SK-N-SH treated with all-trans-retinoic acid at 6 μM for 48 hours (cell line): ENCODE measurements around the gene MORF4L1.

Experiments
- ARNTL ChIP-seq: fragments of 450-650 bp; formaldehyde crosslinking; IDR thresholded peaks from 2 replicates; pipeline ENCODE4 v1.5.0; 2020; ENCODE audit warnings: low read depth, mild to moderate bottlenecking, moderate library complexity, borderline replicate concordance
- BACH2 ChIP-seq: fragments of 250-450 bp; sonication (Bioruptor Pico); IDR thresholded peaks from 2 replicates; pipeline ENCODE4 v1.9.0; 2021; ENCODE audit warnings: mild to moderate bottlenecking, borderline replicate concordance
- ESRRG ChIP-seq: fragments of 250-450 bp; sonication (Bioruptor Pico); IDR thresholded peaks from 2 replicates; pipeline ENCODE4 v1.6.1; 2021; ENCODE audit warnings: mild to moderate bottlenecking
- SNAI2 ChIP-seq: fragments of 250-450 bp; sonication (Bioruptor Pico); IDR thresholded peaks from 2 replicates; pipeline ENCODE4 v1.5.0; 2020; ENCODE audit warnings: mild to moderate bottlenecking, moderate library complexity
- ZFP30 ChIP-seq: fragments of 450-650 bp; formaldehyde crosslinking; IDR thresholded peaks from 2 replicates; pipeline ENCODE4 v1.5.0; 2022; ENCODE audit warnings: mild to moderate bottlenecking, moderate library complexity
- ZNF565 ChIP-seq: fragments of 450-650 bp; formaldehyde crosslinking; conservative IDR thresholded peaks from 2 replicates; pipeline ENCODE4 v1.5.0; 2020; ENCODE audit warnings: low read depth, mild to moderate bottlenecking, moderate library complexity
- TF ChIP-seq, protein P1 (sequence below): fragments of 250-450 bp; sonication (Bioruptor Pico); IDR thresholded peaks from 2 replicates; pipeline ENCODE4 v1.8.0; 2020; ENCODE audit warnings: mild to moderate bottlenecking, moderate library complexity, borderline replicate concordance

GRCh38 chr15:78923015-78923414, 50.3 kb downstream of the MORF4L1 start:
- TF ChIP-seq ZNF565 (no peak), ESRRG (CRISPR knock-in tag) (no peak), BACH2 (CRISPR knock-in tag) (no peak), SNAI2 (CRISPR knock-in tag) (no peak), ZFP30 (CRISPR knock-in tag) (no peak), ARNTL (CRISPR knock-in tag) (no peak)
- TF ChIP-seq, protein P1, sequence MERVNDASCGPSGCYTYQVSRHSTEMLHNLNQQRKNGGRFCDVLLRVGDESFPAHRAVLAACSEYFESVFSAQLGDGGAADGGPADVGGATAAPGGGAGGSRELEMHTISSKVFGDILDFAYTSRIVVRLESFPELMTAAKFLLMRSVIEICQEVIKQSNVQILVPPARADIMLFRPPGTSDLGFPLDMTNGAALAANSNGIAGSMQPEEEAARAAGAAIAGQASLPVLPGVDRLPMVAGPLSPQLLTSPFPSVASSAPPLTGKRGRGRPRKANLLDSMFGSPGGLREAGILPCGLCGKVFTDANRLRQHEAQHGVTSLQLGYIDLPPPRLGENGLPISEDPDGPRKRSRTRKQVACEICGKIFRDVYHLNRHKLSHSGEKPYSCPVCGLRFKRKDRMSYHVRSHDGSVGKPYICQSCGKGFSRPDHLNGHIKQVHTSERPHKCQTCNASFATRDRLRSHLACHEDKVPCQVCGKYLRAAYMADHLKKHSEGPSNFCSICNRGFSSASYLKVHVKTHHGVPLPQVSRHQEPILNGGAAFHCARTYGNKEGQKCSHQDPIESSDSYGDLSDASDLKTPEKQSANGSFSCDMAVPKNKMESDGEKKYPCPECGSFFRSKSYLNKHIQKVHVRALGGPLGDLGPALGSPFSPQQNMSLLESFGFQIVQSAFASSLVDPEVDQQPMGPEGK (CRISPR knock-in tag), result no peak
